Osteoblast (primary cell): Measurements from ENCODE around the gene FXYD2. TPM values are rescaled to one million over a fixed set of nuclear protein-coding genes. Genes with fewer than 3 reads are reported as not detected.

Experiments
- DNase-seq: peaks from one replicate; pipeline ENCODE4 v3.0.0; 2011; ENCODE audit warnings: low spot score, mixed read lengths; ENCODE audit not compliant: insufficient read length; ENCODE audit errors: missing footprints
- H2AFZ ChIP-seq: 2 replicates; pipeline ENCODE4 v1.6.0; 2011; ENCODE audit warnings: mild to moderate bottlenecking, low read length
- H3K27ac ChIP-seq: 2 replicates; pipeline ENCODE4 v1.5.1; 2011; ENCODE audit warnings: mild to moderate bottlenecking, low read depth, low read length, moderate library complexity
- H3K27me3 ChIP-seq: 2 replicates; pipeline ENCODE4 v1.6.0; 2012; ENCODE audit warnings: mild to moderate bottlenecking, control low read depth, inconsistent platforms, low read length, moderate library complexity; ENCODE audit not compliant: insufficient read depth
- H3K36me3 ChIP-seq: 2 replicates; pipeline ENCODE4 v1.5.1; 2011; ENCODE audit warnings: mild to moderate bottlenecking, low read length, control low read depth, moderate library complexity; ENCODE audit not compliant: insufficient read depth
- H3K4me1 ChIP-seq: 2 replicates; pipeline ENCODE4 v1.5.1; 2011; ENCODE audit warnings: mild to moderate bottlenecking, low read length, control low read depth, moderate library complexity; ENCODE audit not compliant: insufficient read depth
- H3K4me2 ChIP-seq: 2 replicates; pipeline ENCODE4 v1.6.0; 2011; ENCODE audit warnings: mild to moderate bottlenecking, low read length; ENCODE audit not compliant: insufficient read depth
- H3K4me3 ChIP-seq: fragments of 200-600 bp; sonication (generic); 3 replicates; pipeline ENCODE4 v1.5.1; 2012; ENCODE audit warnings: mild to moderate bottlenecking, low read length, inconsistent platforms; ENCODE audit not compliant: insufficient read depth
- H3K79me2 ChIP-seq: 2 replicates; pipeline ENCODE4 v1.6.0; 2012; ENCODE audit warnings: mild to moderate bottlenecking, low read length, control low read depth, inconsistent platforms; ENCODE audit not compliant: insufficient read depth
- H3K9me3 ChIP-seq: 2 replicates; pipeline ENCODE4 v1.5.1; 2011; ENCODE audit warnings: low read depth, low read length, control low read depth
- H4K20me1 ChIP-seq: 2 replicates; pipeline ENCODE4 v1.6.0; 2012; ENCODE audit warnings: mild to moderate bottlenecking, low read length, control low read depth; ENCODE audit not compliant: insufficient read depth
- total RNA-seq: library from RNA; depleted of rRNA; stranded (reverse); fragments of >200 nt; gene quantifications from 2 replicates; pipeline ENCODE4 v1.2.3, GENCODE V29; 2012
- TF ChIP-seq, protein P1 (sequence below): IDR thresholded peaks from 2 replicates; pipeline ENCODE4 v1.5.1; 2011; ENCODE audit warnings: mild to moderate bottlenecking, low read depth, low read length, moderate library complexity; ENCODE audit errors: extremely low read depth

The FXYD2 gene
- total RNA-seq, 1 donor = not detected

DNA sequence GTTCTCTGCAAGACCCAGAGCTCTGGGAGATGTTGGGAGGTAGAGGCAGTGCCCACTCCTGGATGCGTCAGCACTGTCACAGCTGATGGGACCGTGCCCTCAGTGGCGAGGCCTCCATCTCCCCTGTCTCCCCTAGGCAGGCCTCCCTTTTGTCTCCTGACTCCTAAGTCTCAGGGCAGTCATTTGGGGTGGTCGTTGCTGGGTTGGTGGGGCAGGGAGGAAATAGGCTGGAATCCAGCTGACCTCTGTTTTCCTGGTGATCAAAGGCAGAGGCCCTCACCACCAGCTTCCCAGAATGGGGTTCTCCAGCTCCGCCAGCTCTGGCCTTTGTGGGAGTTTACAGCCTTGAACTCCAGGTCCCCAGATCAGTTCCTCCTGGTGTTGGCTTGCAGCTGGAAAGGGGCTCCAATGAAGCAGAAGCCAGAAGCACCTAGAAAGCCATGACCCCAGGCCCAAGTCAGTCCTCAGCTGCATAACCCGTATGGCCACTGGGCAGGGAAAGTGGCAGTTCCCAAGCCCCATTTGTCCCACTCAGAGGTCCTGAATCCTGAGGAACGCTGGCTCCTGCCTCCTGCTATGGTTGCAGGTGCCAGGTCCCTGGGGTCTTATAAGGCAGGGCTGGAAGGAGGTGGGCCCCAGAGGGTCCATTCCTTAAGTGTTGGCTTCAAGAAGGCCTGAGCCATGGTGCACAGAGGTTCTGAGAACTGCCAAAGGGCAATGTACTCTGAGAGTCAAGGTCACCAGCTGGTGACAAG is 7.3 kb upstream of the FXYD2 start:
- DNase-seq = peak; percentile 34
- Histone ChIP-seq H2AFZ (no peak overlapping the region), H3K27me3 (peaks cover 11% of the 10 kb centered on the region), H3K36me3 (no peaks in the 10 kb centered on the region), H3K79me2 (no peaks in the 10 kb centered on the region), H3K4me1 (no peaks in the 10 kb centered on the region), H3K9me3 (no peaks in the 10 kb centered on the region), H3K4me2 (no peak overlapping the region), H3K27ac (no peak overlapping the region), H4K20me1 (no peaks in the 10 kb centered on the region), H3K4me3 (no peak overlapping the region)
- TF ChIP-seq, protein P1, sequence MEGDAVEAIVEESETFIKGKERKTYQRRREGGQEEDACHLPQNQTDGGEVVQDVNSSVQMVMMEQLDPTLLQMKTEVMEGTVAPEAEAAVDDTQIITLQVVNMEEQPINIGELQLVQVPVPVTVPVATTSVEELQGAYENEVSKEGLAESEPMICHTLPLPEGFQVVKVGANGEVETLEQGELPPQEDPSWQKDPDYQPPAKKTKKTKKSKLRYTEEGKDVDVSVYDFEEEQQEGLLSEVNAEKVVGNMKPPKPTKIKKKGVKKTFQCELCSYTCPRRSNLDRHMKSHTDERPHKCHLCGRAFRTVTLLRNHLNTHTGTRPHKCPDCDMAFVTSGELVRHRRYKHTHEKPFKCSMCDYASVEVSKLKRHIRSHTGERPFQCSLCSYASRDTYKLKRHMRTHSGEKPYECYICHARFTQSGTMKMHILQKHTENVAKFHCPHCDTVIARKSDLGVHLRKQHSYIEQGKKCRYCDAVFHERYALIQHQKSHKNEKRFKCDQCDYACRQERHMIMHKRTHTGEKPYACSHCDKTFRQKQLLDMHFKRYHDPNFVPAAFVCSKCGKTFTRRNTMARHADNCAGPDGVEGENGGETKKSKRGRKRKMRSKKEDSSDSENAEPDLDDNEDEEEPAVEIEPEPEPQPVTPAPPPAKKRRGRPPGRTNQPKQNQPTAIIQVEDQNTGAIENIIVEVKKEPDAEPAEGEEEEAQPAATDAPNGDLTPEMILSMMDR = no peak

GRCh38 chr11:117830674-117831351 is 6.3 kb upstream of the FXYD2 start:
- no peaks in the 10 kb centered on the region for H3K9me3 ChIP-seq
- H3K27me3 ChIP-seq = peaks cover 13% of the 10 kb centered on the region
- DNase-seq = peak; percentile 6
- no peaks in the 10 kb centered on the region for H3K4me1 ChIP-seq
- no peak overlapping the region for H3K27ac ChIP-seq
- H3K36me3 ChIP-seq = no peaks in the 10 kb centered on the region
- H3K4me3 ChIP-seq = no peak overlapping the region
- no peak overlapping the region for H2AFZ ChIP-seq
- no peaks in the 10 kb centered on the region for H4K20me1 ChIP-seq
- TF ChIP-seq, protein P1 = no peak
- no peaks in the 10 kb centered on the region for H3K79me2 ChIP-seq
- H3K4me2 ChIP-seq = no peak overlapping the region

GRCh38 chr11:117830072-117830471 is 5.5 kb upstream of the FXYD2 start:
- Histone ChIP-seq H3K4me1 (no peaks in the 10 kb centered on the region), H3K36me3 (no peaks in the 10 kb centered on the region), H3K79me2 (no peaks in the 10 kb centered on the region), H3K27me3 (peaks cover 17% of the 10 kb centered on the region), H3K9me3 (no peaks in the 10 kb centered on the region), H3K4me3 (no peak overlapping the region), H3K4me2 (no peak overlapping the region), H2AFZ (no peak overlapping the region), H4K20me1 (no peaks in the 10 kb centered on the region), H3K27ac (no peak overlapping the region)
- no peak for DNase-seq
- TF ChIP-seq, protein P1 = no peak

DNA sequence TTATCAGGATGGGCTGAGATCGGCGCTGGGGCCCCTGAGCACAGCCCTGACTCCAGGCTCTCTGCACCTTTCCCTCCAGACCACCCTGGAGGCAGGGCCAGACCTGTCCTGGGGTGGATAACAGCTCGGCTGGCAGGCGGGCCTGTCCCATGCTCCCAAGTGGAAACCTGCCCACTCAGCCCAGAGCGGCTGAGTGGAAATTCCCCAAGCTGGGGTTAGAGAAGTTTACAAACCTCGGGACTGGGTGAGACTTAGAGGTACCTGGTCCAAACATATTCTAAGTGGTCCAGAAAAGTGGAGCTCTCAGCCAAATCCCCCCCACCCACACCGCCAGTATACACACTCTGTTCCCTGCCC is 4.8 kb upstream of the FXYD2 start:
- Histone ChIP-seq H3K4me1 (no peaks in the 10 kb centered on the region), H4K20me1 (no peaks in the 10 kb centered on the region), H3K27ac (no peak overlapping the region), H3K9me3 (no peaks in the 10 kb centered on the region), H3K4me3 (no peak overlapping the region), H3K27me3 (peaks cover 17% of the 10 kb centered on the region), H2AFZ (no peak overlapping the region), H3K79me2 (no peaks in the 10 kb centered on the region), H3K4me2 (no peak overlapping the region), H3K36me3 (no peaks in the 10 kb centered on the region)
- no peak for DNase-seq
- TF ChIP-seq, protein P1 = no peak
